GM19023 (cell line): Measurements from ENCODE around the gene EVA1C.
"Not testable (repeated sequence)": the region's sequence is repeated elsewhere in the genome, so short reads cannot be mapped to it uniquely, and the experiment has no call there.

Experiments used
- ATAC-seq: cut with Tn5 transposase; IDR thresholded peaks from one replicate; pipeline ENCODE4 v1.9.1; 2021; ENCODE audit warnings: mild to moderate bottlenecking, moderate library complexity; ENCODE audit not compliant: unreplicated experiment

The EVA1C gene

GRCh38 chr21:32412162-32413014 is at the start of gene EVA1C:
Gene EVA1C (plus strand): TSS chr21:32412706. CDS start chr21:32412854, 148 bp downstream.
- ATAC-seq, result no peak

- no peak for ATAC-seq
These were observed 48.1 kb upstream of the EVA1C start for GRCh38 chr21:32364387-32364786.

- no peak for ATAC-seq
These were observed 47.7 kb upstream of the EVA1C start for GRCh38 chr21:32364796-32365195.

DNA sequence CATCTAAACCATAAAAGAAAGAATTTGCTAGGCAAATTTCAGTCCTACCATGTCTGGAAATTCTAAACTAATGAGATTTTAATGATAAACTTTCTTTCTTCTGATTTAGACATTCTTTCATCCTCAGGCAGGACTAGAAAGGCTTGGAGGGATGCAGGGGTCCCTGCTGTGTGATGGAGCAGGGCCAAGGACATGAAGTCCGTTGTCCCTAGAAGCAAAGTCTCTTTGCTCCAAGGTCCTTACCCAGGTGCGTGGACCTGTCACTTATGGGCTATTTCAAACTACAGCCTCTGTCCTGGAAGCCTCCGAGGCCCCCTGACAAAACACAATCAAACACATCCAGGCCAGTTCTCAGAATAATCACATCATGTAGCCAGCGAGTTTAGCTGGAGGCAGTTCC is 46.3 kb upstream of the EVA1C start:
- no peak for ATAC-seq

- ATAC-seq, result no peak
These were observed 45.3 kb upstream of the EVA1C start for GRCh38 chr21:32367158-32367557.

GRCh38 chr21:32368386-32368785 is 44.1 kb upstream of the EVA1C start:
- ATAC-seq, result no peak

GRCh38 chr21:32368961-32369360 is 43.5 kb upstream of the EVA1C start:
- ATAC-seq, result not testable (repeated sequence)

GRCh38 chr21:32370998-32371766 is 41.3 kb upstream of the EVA1C start:
- ATAC-seq, result no peak

- no peak for ATAC-seq
These were observed 40.6 kb upstream of the EVA1C start for GRCh38 chr21:32371913-32372314.

DNA sequence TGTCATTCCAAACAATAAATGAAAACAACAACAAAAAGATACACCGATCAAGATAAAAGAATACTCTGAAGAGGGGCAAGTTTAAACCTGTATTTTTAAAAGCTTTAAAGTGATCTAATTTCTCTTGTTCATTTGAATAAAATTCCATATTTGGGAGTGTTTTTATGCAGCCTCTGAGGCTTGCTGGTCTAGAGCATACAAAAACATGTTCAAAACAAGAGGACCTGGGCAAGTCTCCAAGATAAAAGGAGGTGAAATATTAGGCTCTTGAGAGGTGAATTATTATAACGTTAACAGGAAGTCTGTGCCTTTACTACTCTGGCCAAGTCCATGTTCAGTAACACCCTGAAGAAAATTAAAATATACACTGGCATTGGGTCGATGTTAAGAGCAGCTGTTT is 39.8 kb upstream of the EVA1C start:
- ATAC-seq, result no peak

DNA sequence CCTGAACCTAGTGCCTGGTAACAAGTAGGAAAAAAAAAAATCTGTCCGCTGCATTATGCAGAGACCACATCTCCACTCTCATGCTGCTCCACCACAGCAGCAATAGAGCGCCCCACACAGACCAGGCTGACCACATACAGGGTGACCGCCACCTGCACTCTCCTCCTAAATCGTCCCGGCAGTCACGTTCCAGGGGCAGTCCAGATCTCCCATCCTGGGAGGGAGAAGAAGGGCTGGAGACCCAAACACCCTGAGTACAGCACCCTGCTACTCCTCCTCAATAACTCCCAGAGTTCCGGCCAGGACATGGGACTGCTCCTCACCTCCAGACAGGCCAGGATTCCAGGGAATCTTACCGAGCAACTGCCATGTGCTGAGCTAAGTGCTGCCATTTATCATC is 35.0 kb upstream of the EVA1C start:
- ATAC-seq, result no peak

GRCh38 chr21:32377991-32378390 is 34.5 kb upstream of the EVA1C start:
- no peak for ATAC-seq

- no peak for ATAC-seq
These were observed 33.5 kb upstream of the EVA1C start for GRCh38 chr21:32378956-32379355.

DNA sequence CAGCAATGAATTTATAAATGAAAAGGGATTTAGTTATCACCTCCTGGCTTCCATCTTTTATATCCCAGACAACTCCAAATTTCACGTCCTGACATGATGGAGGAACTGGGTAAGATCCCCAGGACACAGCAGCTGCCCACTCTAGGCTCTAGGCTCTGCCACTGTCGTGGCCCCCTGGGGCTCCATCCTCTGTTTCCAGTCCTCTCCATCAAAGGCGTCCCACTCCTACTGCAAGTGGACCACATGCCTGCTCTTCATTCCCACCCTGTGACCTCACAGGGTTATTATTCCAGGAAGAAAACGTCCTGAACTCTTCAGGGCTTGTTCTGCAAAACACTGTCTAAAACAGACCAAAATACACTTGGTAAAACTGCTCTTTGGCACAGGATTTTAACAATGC is 31.6 kb upstream of the EVA1C start:
- no peak for ATAC-seq

GRCh38 chr21:32381571-32381970 is 30.9 kb upstream of the EVA1C start:
- ATAC-seq, result no peak

DNA sequence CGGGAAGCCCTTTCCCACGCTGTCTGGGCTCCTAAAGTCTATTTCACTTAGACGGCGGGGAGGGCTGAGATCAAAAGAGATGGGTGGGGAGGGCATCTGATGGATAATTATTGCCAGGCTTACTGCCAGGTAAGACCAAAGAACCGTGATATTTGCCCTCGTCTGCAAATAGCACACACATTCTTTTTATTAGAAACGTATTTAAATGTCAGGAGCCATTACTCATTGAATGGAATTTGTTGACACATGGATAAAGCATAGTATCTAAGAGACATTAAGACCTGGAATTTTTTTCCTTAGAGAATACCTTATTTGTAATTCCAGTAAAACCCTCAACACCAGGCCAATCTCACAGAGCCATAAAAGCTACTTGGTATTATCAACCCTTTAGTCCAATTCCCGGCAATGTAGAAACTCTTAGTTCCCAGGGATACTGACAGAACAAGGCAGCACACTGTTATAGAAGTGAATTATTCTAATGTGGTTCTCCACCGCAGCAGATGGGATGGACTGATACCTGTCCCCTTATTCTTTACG is 30.3 kb upstream of the EVA1C start:
- ATAC-seq, result no peak

- ATAC-seq, result no peak
These were observed 28.7 kb upstream of the EVA1C start for GRCh38 chr21:32383812-32384211.

DNA sequence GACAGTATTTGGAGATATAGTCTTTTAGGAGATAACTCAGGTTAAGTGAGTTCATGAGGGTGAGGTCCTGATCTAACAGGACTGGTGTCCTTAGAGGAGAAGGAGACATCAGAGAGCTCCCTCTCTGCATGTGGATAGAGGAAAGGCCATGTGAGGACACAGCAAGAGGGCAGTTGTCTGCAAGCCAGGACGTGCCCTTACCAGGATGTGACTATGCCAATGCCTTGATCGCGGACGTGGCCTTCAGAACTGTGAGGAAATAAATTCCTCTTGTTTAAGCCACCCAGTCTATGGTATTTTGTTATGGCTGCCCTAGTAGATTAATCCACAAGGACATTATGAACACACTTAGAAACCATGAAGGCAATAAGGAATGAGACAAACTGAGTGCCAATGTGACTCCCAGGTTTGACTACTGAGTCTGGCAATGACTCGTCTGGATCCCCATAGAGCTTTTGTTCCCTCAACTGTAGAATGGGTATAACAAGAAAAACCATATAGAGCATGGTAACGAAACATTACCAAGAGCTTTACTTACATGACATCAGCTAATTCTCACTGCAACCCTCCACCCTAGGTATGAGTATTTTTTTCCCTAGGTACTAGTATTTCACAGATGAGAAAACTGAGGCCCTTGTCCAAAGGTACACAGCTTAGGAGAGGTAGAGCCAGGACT is 26.2 kb upstream of the EVA1C start:
- ATAC-seq, result no peak

DNA sequence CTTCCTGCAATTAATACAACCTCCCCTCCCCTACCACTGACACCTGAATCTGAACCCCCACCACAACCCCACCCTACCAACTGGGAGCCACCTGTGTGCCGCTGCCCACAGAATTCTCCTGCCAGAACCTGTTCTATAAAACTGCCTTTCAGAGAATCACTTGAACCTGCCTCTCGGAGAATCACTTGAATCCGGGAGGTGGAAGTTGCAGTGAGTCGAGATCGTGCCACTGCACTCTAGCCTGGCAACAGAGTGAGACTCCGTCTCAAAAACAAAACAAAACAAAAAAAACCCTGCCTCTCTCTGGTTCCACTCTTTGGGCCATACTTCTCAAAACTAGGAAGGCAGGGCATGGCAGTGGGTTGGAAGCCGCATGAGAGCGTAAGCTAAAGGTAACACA is 25.4 kb upstream of the EVA1C start:
- ATAC-seq, result no peak

DNA sequence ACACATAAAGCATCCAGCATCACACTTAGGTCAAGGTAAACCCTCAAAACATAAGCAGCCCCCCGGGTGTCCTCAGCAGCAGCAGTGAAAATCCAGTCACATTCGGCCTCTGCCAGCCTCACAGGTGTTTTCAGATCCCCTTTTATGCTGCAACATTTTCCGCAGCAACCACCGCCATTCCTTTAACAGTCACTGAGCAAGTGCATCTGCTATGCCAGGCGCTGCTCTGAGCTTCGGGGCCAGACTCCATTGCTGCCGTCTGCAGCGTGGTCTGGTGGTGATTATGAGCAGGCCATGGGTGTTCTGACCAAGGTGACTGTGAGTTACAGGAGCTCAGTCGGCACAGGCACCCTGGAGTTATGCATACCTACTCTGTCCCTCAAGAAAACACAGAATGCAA is 24.2 kb upstream of the EVA1C start:
- no peak for ATAC-seq

DNA sequence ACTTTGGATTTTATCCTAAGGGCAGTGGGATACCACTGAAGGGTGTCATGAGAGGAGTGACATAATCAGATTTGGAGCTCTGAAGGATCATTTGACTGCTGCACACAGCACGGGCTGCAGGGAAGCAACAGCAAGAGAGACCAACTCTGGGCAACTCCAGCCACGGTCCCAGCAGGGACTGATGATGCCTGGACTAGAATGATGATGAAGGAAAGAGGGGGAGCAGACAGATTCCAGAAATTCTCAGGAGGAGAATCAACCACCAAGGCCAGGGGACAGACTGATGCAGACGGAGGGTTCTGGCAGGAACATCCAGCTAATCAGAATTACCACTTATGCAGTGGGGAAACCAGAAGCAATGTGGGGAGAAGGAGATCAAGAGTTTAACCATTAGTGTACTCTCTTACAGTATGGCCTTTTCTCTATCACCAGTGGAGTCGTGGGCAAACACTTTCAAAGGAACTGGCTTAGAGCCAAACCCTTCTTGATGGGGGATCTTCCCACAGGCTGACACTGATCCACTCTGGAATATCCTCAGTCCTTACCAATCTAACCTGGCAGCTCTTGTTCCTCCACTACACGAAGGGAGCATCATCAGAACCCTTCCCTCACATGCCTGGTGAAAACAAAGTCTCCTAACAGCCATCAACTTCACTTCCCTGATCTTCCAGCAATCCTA is 23.0 kb upstream of the EVA1C start:
- no peak for ATAC-seq
